ENCODE measurements around the gene MACROD1. TPM values are rescaled to one million over a fixed set of nuclear protein-coding genes. Genes with fewer than 3 reads are reported as not detected.

The MACROD1 gene
- total and polyA plus RNA-seq, 9 of the 15 experiments (the other 6 are each of a cell fraction or from before 2014, with no cell fraction given) = 1.1 to 60.0 (median 26.4) TPM

DNA sequence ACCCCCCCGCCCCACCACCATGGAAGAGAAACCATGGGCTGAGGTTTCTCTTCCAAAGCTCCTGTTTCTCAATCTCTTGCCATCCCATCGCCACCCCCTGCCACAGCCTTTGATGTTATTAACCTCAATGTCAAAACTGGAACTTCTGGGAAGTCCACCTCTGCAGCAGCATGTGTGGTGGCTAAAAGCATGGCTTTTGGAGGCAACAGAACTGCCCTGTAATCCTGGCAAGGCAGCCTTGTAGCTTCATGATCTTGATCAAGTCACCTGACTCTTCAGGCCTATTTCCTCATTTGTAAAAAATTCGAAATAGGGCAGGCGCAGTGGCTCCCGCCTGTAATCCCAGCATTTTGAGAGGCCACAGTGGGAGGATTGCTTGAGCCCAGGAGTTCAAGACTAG lies 195.0 kb downstream of the MACROD1 start (continued):
- TF ChIP-seq, protein P1, sequence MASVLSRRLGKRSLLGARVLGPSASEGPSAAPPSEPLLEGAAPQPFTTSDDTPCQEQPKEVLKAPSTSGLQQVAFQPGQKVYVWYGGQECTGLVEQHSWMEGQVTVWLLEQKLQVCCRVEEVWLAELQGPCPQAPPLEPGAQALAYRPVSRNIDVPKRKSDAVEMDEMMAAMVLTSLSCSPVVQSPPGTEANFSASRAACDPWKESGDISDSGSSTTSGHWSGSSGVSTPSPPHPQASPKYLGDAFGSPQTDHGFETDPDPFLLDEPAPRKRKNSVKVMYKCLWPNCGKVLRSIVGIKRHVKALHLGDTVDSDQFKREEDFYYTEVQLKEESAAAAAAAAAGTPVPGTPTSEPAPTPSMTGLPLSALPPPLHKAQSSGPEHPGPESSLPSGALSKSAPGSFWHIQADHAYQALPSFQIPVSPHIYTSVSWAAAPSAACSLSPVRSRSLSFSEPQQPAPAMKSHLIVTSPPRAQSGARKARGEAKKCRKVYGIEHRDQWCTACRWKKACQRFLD (CRISPR knock-in tag; IDR thresholded peaks at IDR 0.05) = peak; percentile 24; the same call in 1 of the 2 replicates
- TF ChIP-seq ZNF589 (CRISPR knock-in tag; IDR thresholded peaks at IDR 0.05; ENCODE audit: low read depth) (0 out of 2 replicates have a peak, but pooled peaks have one; percentile 45), ATF7 (IDR thresholded peaks at IDR 0.05) (0 out of 2 replicates have a peak, but pooled peaks have one; percentile 10), ZBTB8A (IDR thresholded peaks at IDR 0.05; ENCODE audit: partially characterized antibody) (no peak), ZNF140 (CRISPR knock-in tag; IDR thresholded peaks at IDR 0.05) (no peak), ZNF384 (IDR thresholded peaks at IDR 0.05; ENCODE audit: low read depth, low read length) (0 out of 2 replicates have a peak, but pooled peaks have one; percentile 4), MYC (IDR thresholded peaks at IDR 0.05; ENCODE audit: low read depth, low read length) (0 out of 2 replicates have a peak, but pooled peaks have one; percentile 28), MYC (CRISPR knock-in tag; IDR thresholded peaks at IDR 0.05; ENCODE audit: borderline replicate concordance, low read depth) (no peak), SPI1 (IDR thresholded peaks at IDR 0.05; ENCODE audit: borderline replicate concordance, low read depth, low read length) (peak; percentile 21; the same call in 1 of the 2 replicates), NFRKB (IDR thresholded peaks at IDR 0.05; ENCODE audit: low read depth) (no peak), MAFG (tag; conservative IDR thresholded peaks at IDR 0.05) (no peak), ZNF778 (CRISPR knock-in tag; IDR thresholded peaks at IDR 0.05) (no peak), MYNN (IDR thresholded peaks at IDR 0.05) (no peak), MYNN (CRISPR knock-in tag; IDR thresholded peaks at IDR 0.05) (no peak)
- TF ChIP-seq, protein P2, sequence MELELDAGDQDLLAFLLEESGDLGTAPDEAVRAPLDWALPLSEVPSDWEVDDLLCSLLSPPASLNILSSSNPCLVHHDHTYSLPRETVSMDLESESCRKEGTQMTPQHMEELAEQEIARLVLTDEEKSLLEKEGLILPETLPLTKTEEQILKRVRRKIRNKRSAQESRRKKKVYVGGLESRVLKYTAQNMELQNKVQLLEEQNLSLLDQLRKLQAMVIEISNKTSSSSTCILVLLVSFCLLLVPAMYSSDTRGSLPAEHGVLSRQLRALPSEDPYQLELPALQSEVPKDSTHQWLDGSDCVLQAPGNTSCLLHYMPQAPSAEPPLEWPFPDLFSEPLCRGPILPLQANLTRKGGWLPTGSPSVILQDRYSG (tag; conservative IDR thresholded peaks at IDR 0.05; ENCODE audit: low read depth) = no peak
- TF ChIP-seq, protein P3, sequence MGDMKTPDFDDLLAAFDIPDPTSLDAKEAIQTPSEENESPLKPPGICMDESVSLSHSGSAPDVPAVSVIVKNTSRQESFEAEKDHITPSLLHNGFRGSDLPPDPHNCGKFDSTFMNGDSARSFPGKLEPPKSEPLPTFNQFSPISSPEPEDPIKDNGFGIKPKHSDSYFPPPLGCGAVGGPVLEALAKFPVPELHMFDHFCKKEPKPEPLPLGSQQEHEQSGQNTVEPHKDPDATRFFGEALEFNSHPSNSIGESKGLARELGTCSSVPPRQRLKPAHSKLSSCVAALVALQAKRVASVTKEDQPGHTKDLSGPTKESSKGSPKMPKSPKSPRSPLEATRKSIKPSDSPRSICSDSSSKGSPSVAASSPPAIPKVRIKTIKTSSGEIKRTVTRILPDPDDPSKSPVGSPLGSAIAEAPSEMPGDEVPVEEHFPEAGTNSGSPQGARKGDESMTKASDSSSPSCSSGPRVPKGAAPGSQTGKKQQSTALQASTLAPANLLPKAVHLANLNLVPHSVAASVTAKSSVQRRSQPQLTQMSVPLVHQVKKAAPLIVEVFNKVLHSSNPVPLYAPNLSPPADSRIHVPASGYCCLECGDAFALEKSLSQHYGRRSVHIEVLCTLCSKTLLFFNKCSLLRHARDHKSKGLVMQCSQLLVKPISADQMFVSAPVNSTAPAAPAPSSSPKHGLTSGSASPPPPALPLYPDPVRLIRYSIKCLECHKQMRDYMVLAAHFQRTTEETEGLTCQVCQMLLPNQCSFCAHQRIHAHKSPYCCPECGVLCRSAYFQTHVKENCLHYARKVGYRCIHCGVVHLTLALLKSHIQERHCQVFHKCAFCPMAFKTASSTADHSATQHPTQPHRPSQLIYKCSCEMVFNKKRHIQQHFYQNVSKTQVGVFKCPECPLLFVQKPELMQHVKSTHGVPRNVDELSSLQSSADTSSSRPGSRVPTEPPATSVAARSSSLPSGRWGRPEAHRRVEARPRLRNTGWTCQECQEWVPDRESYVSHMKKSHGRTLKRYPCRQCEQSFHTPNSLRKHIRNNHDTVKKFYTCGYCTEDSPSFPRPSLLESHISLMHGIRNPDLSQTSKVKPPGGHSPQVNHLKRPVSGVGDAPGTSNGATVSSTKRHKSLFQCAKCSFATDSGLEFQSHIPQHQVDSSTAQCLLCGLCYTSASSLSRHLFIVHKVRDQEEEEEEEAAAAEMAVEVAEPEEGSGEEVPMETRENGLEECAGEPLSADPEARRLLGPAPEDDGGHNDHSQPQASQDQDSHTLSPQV (IDR thresholded peaks at IDR 0.05) = 0 out of 2 replicates have a peak, but pooled peaks have one; percentile 38
- TF ChIP-seq, protein P4, sequence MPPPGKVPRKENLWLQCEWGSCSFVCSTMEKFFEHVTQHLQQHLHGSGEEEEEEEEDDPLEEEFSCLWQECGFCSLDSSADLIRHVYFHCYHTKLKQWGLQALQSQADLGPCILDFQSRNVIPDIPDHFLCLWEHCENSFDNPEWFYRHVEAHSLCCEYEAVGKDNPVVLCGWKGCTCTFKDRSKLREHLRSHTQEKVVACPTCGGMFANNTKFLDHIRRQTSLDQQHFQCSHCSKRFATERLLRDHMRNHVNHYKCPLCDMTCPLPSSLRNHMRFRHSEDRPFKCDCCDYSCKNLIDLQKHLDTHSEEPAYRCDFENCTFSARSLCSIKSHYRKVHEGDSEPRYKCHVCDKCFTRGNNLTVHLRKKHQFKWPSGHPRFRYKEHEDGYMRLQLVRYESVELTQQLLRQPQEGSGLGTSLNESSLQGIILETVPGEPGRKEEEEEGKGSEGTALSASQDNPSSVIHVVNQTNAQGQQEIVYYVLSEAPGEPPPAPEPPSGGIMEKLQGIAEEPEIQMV (tag; conservative IDR thresholded peaks at IDR 0.05; ENCODE audit: low read depth) = 0 out of 2 replicates have a peak, but pooled peaks have one; percentile 11
- TF ChIP-seq, protein P5, sequence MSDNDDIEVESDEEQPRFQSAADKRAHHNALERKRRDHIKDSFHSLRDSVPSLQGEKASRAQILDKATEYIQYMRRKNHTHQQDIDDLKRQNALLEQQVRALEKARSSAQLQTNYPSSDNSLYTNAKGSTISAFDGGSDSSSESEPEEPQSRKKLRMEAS (CRISPR knock-in tag; IDR thresholded peaks at IDR 0.05) = peak; percentile 81
- TF ChIP-seq, protein P6, sequence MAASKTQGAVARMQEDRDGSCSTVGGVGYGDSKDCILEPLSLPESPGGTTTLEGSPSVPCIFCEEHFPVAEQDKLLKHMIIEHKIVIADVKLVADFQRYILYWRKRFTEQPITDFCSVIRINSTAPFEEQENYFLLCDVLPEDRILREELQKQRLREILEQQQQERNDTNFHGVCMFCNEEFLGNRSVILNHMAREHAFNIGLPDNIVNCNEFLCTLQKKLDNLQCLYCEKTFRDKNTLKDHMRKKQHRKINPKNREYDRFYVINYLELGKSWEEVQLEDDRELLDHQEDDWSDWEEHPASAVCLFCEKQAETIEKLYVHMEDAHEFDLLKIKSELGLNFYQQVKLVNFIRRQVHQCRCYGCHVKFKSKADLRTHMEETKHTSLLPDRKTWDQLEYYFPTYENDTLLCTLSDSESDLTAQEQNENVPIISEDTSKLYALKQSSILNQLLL (CRISPR knock-in tag; IDR thresholded peaks at IDR 0.05; ENCODE audit: borderline replicate concordance) = no peak
